ENCODE data around the gene PCDHGA7.
"Not testable (repeated sequence)": the region's sequence is repeated elsewhere in the genome, so short reads cannot be mapped to it uniquely, and the experiment has no call there.

GRCh38 chr5:141432726-141433125 lies 50.2 kb downstream of the PCDHGA7 start:
- TF ChIP-seq, protein P1, sequence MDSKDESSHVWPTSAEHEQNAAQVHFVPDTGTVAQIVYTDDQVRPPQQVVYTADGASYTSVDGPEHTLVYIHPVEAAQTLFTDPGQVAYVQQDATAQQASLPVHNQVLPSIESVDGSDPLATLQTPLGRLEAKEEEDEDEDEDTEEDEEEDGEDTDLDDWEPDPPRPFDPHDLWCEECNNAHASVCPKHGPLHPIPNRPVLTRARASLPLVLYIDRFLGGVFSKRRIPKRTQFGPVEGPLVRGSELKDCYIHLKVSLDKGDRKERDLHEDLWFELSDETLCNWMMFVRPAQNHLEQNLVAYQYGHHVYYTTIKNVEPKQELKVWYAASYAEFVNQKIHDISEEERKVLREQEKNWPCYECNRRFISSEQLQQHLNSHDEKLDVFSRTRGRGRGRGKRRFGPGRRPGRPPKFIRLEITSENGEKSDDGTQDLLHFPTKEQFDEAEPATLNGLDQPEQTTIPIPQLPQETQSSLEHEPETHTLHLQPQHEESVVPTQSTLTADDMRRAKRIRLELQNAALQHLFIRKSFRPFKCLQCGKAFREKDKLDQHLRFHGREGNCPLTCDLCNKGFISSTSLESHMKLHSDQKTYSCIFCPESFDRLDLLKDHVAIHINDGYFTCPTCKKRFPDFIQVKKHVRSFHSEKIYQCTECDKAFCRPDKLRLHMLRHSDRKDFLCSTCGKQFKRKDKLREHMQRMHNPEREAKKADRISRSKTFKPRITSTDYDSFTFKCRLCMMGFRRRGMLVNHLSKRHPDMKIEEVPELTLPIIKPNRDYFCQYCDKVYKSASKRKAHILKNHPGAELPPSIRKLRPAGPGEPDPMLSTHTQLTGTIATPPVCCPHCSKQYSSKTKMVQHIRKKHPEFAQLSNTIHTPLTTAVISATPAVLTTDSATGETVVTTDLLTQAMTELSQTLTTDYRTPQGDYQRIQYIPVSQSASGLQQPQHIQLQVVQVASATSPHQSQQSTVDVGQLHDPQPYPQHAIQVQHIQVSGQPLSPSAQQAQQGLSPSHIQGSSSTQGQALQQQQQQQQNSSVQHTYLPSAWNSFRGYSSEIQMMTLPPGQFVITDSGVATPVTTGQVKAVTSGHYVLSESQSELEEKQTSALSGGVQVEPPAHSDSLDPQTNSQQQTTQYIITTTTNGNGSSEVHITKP (tag by site-specific recombination; IDR thresholded peaks at IDR 0.05): not testable (repeated sequence)
- TF ChIP-seq, protein P2, sequence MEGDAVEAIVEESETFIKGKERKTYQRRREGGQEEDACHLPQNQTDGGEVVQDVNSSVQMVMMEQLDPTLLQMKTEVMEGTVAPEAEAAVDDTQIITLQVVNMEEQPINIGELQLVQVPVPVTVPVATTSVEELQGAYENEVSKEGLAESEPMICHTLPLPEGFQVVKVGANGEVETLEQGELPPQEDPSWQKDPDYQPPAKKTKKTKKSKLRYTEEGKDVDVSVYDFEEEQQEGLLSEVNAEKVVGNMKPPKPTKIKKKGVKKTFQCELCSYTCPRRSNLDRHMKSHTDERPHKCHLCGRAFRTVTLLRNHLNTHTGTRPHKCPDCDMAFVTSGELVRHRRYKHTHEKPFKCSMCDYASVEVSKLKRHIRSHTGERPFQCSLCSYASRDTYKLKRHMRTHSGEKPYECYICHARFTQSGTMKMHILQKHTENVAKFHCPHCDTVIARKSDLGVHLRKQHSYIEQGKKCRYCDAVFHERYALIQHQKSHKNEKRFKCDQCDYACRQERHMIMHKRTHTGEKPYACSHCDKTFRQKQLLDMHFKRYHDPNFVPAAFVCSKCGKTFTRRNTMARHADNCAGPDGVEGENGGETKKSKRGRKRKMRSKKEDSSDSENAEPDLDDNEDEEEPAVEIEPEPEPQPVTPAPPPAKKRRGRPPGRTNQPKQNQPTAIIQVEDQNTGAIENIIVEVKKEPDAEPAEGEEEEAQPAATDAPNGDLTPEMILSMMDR (tag by site-specific recombination; IDR thresholded peaks at IDR 0.05): not testable (repeated sequence)
- TF ChIP-seq ZNF133 (tag by site-specific recombination; IDR thresholded peaks at IDR 0.05); ZNF837 (tag by site-specific recombination; IDR thresholded peaks at IDR 0.05); ZNF768 (tag by site-specific recombination; IDR thresholded peaks at IDR 0.05); HOXD13 (CRISPR knock-in tag; IDR thresholded peaks at IDR 0.05; ENCODE audit: borderline replicate concordance); MEIS1 (CRISPR knock-in tag; IDR thresholded peaks at IDR 0.05; ENCODE audit: borderline replicate concordance); ZNF335 (tag by site-specific recombination; conservative IDR thresholded peaks at IDR 0.05); ZNF174 (tag by site-specific recombination; IDR thresholded peaks at IDR 0.05); ZNF830 (tag by site-specific recombination; IDR thresholded peaks at IDR 0.05; ENCODE audit: low read depth); ZNF239 (tag by site-specific recombination; IDR thresholded peaks at IDR 0.05); ZNF585B (tag by site-specific recombination; IDR thresholded peaks at IDR 0.05): not testable (repeated sequence)
